NCI-H2107 treated with DMSO at 0.1 percent for 48 hours (cell line): ENCODE results near the gene CIART.
"Not testable (repeated sequence)": the region's sequence is repeated elsewhere in the genome, so short reads cannot be mapped to it uniquely, and the experiment has no call there.

Source experiments
- DNase-seq: peaks from one replicate; lab custom pipeline; 2025; ENCODE audit not compliant: unreplicated experiment; lab: John Stamatoyannopoulos, UW

Gene CIART

DNA sequence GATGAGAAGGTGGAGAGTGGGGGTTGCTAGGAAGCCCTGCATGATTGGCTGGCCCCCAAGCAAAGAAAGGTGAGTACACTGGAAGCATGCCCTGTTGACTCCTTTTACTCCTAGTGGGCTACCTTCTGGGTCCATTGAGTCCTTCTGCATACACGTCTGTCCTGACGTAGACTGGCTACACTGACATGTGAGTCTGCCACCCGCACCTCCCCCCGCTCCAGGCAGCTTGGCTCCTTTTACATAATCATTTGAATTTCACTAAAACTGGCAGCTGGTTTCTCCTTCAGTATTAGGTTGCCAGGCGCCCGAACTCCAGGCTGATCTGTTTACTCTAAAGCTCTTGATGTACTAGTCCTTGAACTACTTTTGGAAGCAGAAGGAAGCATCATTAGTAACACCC is 20.0 kb downstream of the CIART start:
- peak; percentile 28 for DNase-seq

DNA sequence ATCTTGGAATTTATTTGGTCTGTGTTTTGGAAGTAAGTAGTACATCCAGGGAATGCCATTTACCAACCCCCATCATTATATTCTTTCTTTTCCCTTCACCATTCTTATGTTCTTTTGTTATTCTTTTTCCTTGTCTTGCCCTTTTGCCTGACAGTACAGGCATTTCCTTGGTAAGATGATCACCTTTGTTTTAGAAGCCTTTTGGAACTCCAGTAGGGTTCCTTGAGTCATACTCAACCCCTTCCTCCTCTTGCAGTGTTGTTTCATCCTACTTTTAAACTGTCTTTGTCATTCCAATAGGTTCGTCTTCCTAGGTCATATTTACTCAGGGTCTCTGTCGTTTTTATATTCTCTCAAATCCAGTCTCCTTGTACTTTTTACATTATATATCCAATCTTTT is 20.5 kb downstream of the CIART start:
- no peak for DNase-seq

DNA sequence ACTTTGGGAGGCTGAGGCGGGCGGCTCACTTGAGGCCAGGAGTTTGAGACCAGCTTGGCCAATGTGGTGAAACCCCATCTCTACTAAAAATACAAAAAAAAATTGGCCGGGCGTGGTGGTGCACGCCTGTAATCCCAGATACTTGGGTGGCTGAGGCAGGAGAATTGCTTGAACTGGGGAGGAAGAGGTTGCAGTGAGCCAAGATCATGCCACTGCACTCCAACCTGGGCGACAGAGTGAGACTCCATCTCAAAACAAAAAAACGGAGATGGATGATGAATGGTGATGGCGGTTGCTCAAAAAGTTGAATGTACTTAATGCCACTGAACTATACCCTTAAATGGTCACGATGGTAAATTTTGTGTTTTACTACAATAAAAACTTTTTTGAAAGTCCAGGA is 26.2 kb downstream of the CIART start:
- not testable (repeated sequence) for DNase-seq

DNA sequence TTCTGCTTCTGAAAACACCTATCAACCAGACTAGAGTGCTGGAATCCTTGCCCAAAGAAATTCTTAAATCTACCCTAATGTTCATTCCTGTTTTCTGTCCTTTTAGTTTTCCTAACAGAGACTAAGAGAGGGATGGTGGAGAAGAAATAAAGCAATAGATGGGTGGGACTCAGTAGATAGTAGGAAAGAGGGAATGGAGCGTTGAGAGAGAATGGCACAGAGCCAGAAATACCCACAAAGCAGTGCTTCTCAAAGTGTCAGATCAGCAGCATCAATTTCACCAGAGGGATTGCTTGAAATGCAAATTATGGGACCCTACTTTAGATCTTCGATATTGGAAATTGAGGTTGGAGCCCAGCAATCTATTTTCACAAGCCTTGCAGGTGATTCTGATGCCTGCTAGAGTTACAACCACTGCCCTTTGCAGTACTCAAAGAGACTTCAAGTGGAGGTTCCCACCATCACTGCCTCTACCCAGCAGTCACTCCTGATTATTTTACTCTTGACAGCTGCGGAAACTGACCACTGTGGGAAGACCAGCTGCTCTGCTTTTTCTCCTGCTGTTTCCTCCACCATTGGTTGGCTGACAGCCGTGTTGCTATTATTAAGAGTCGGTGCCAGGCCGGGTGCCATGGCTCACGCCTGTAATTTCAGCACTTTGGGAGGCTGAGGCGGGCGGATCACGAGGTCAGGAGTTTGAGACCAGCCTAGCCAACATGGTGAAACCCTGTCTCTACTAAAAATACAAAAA is 27.6 kb downstream of the CIART start:
- peak; percentile 67 for DNase-seq

DNA sequence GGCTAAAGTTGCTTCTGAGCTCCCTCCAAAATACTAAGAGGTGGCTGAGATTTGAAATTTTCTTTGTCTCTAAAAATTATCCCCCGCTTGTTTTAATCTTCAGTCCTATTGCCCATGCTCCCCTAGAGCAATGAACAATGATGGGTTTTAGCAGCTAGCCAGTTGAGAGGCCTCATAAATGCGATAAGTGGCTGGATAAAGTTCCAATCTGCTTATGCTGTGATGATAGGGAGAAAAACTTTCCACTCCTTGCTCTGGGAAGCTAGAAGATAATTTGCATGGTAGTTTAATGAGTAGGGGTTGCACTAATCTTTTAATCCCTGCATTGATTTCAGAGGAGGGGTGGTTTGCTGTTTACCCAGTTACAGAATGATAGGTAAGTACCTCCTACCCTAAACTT is 29.4 kb downstream of the CIART start:
- DNase-seq: no peak

DNA sequence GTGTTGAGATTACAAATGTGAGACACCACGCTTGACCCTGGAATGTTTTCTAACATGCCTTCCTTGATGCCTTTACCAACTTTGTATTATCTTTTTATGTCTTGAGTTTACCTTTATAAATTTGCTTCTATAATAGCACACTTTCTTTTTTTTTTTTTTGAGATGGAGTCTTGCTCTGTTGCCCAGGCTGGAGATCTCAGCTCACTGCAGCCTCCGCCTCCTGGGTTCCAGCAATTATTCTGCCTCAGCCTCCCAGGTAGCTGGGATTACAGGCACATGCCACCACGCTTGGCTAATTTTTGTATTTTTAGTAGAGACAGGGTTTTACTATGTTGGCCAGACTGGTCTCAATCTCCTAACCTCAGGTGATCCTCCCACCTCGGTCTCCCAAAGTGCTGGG is 32.3 kb downstream of the CIART start:
- not testable (repeated sequence) for DNase-seq

DNA sequence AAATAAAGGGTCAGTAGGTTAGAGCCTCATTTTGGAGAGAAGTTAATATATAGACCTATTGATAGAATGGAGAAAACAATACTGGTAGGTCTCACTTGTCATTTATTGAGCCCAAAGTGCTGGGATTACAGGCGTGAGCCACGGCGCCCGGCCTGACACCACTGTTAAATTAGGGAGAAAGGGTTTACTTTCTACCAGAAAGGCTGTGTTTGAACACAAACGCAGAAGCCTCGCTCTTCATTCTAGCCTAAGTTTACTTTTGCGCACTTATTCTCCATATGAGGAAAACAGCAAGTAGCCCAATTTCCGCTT is 38.3 kb downstream of the CIART start:
- no peak for DNase-seq

DNA sequence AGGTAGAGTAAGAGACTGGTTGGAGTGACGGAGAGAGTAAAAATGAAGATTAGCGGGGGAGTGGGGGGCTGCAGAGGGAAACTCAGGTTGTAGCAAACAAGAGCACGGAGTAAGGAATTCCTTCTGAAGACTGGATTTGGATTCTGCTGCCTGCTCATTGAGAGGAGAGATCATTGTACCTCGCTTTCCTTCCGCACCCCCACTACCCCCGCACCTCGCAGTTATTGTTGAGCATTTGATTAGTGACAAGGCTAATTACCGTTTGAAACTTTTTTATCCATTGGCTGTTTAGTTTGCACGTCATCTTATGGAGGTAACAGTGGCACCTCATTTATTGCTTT is 39.4 kb downstream of the CIART start:
- no peak for DNase-seq

DNA sequence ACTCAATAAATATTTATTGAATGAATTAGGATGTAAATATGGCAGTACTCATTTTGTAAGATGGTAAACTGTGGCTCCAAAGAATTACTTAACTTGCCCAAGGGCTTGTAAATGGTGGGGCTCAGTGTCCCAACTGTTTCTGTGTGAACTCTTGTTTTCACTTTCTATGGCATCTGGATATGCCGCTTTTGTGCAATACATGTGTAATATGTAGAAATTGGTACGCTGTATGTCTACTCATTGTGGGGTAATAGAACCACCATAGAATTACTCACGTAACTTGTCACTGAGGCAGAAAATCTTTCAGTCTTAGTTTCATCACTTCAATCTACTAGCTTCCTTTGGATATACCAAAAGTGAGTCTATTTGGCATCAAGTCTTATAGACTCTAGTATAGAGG is 40.0 kb downstream of the CIART start:
- DNase-seq: no peak

DNA sequence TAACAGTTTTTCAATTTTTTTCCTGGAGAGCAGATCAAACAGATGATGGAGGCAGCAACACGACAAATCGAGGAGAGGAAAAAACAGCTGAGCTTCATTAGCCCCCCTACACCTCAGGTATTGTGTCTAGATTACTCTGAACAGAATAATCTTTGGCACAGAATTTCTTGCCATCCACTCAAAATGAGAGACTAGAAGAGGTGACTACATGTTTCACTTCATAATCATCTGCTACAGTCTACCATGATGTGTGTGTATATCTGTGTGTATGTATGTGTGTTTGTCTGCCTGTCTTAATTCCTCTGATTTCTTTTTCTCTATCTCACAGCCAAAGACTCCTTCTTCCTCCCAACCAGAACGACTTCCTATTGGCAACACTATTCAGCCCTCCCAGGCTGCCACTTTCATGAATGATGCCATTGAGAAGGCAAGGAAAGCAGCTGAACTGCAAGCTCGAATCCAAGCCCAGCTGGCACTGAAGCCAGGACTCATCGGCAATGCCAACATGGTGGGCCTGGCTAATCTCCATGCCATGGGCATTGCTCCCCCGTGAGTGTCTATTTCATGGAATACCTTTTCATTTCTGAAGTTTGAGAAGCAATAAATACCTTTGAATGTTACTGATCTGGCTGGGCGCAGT is 50.4 kb downstream of the CIART start:
- no peak for DNase-seq
